ENCODE data around the gene FOXO4. TPM values are rescaled to one million over a fixed set of nuclear protein-coding genes. Genes with fewer than 3 reads are reported as not detected.

FOXO4 gene
- total and polyA plus RNA-seq, 2 of the 13 experiments (the other 11 are each of a cell fraction or from before 2014, with no cell fraction given): 5.1 to 5.7 TPM

GRCh38 chrX:71147496-71148277 lies 52.0 kb downstream of the FOXO4 start:
- H3K4me2 ChIP-seq (ENCODE audit: low read depth, low read length): no peak overlapping the region
- no CpG with 5 or more reads among the region's 28 CpGs for WGBS (ENCODE audit: low lambda C conversion rate)
- no peak overlapping the region for H3K27ac ChIP-seq (ENCODE audit: extremely low read length, insufficient read depth, low read length)
- no peak for FAIRE-seq
- peak; percentile 79 for ATAC-seq
- POLR2A ChIA-PET: no interaction called here
- H3K36me3 ChIP-seq (replicated peaks in 1 of 2; ENCODE audit: control insufficient read depth in 1 of 2, insufficient read depth in 2 of 2, low read length in 2 of 2): no peaks in the 10 kb centered on the region
- H2AFZ ChIP-seq (ENCODE audit: low read length): no peak overlapping the region
- intact Hi-C loops (cut with micrococcal nuclease; ENCODE audit: unreplicated experiment) (no loop called here), in situ Hi-C loops (cut with HindIII; ENCODE audit: extremely low pct_ligation_motif_present, low pct_unique_long_range_greater_than_20kb) (no loop called here)
- BruUV-seq (replicated peaks): no TSS peak
- peak; percentile 11 for DNase-seq (ENCODE audit: low spot score)
- H4K20me1 ChIP-seq (ENCODE audit: insufficient read depth, low read length): no peaks in the 10 kb centered on the region
- no peak overlapping the region for H3K4me3 ChIP-seq (replicated peaks in 1 of 3; ENCODE audit: insufficient read depth in 1 of 3, low read depth in 2 of 3, low read length in 3 of 3)
- H3K27me3 ChIP-seq (ENCODE audit: control insufficient read depth in 1 of 2, insufficient read depth in 2 of 2, low read length in 2 of 2): no peaks in the 10 kb centered on the region; a peak in 1 of 5 replicates
- H3K9ac ChIP-seq (ENCODE audit: insufficient read depth, low read depth, low read length): no peak overlapping the region
- CTCF ChIA-PET (ENCODE audit: low intra/inter-chr PET ratio, low total read pairs): no interaction called here
- peaks cover 18% of the 10 kb centered on the region for H3K4me1 ChIP-seq (ENCODE audit: insufficient read depth, low read length)
- H3K79me2 ChIP-seq (ENCODE audit: insufficient read depth, low read length): no peaks in the 10 kb centered on the region
- no peaks in the 10 kb centered on the region for H3K9me3 ChIP-seq (ENCODE audit: low read length)
- TF ChIP-seq CTCF (CRISPR knock-in tag; IDR thresholded peaks at IDR 0.05) (peak; percentile 52), PRDM15 (CRISPR knock-in tag; IDR thresholded peaks at IDR 0.05) (no peak), STAG1 (CRISPR knock-in tag; IDR thresholded peaks at IDR 0.05) (peak; percentile 29; the same call in 1 of the 2 replicates), EHMT2 (IDR thresholded peaks at IDR 0.05; ENCODE audit: borderline replicate concordance, low read depth, low read length) (no peak), ZNF574 (CRISPR knock-in tag; IDR thresholded peaks at IDR 0.05) (no peak), MXD1 (CRISPR knock-in tag; IDR thresholded peaks at IDR 0.05) (no peak), RORA (CRISPR knock-in tag; IDR thresholded peaks at IDR 0.05) (no peak), GPBP1L1 (CRISPR knock-in tag; IDR thresholded peaks at IDR 0.05) (no peak), MTA3 (CRISPR knock-in tag; IDR thresholded peaks at IDR 0.05) (no peak), ZNF746 (CRISPR knock-in tag; IDR thresholded peaks at IDR 0.05) (no peak), THAP7 (CRISPR knock-in tag; IDR thresholded peaks at IDR 0.05) (no peak), MEIS2 (CRISPR knock-in tag; IDR thresholded peaks at IDR 0.05) (no peak)

All from HepG2 (cell line).